ENCODE measurements around the gene METTL27. TPM values are rescaled to one million over a fixed set of nuclear protein-coding genes. Genes with fewer than 3 reads are reported as not detected.
"Not testable (repeated sequence)": the region's sequence is repeated elsewhere in the genome, so short reads cannot be mapped to it uniquely, and the experiment has no call there.

Gene METTL27
- total RNA-seq, 5 donors from 2014 or later (not counting 1 experiment from before 2014, with no cell fraction given): 0.45 to 7.2 (median 1.8) TPM

GRCh38 chr7:73791170-73791690, 51.1 kb downstream of the METTL27 start:
- POLR2A ChIA-PET; H3K27ac ChIP-seq (ENCODE audit: low read length); H3K4me3 Mint-ChIP-seq; H3K36me3 ChIP-seq (ENCODE audit: control insufficient read depth in 2 of 2, extremely low read depth in 1 of 2, insufficient read depth in 1 of 2, low read length in 1 of 2); H3K4me1 ChIP-seq (ENCODE audit: control insufficient read depth in 1 of 2, extremely low read depth in 1 of 2, insufficient read depth in 2 of 2, low read length in 2 of 2); H3K9me3 Mint-ChIP-seq; H3K36me3 Mint-ChIP-seq; H3K27ac Mint-ChIP-seq; H3K9me3 ChIP-seq; H3K4me1 Mint-ChIP-seq; CTCF ChIA-PET; ATAC-seq (replicated peaks in 1 of 4); DNase-seq; H3K4me3 ChIP-seq (ENCODE audit: control insufficient read depth in 1 of 2, extremely low read depth in 1 of 2, low read length in 1 of 2): not testable (repeated sequence)
- H3K27me3 Mint-ChIP-seq: peaks cover 16 to 19% of the 10 kb centered on the region in 2 donors
- peaks cover 0 to 25% of the 10 kb centered on the region in 2 experiments for H3K27me3 ChIP-seq (replicated peaks in 1 of 2; ENCODE audit: control insufficient read depth in 2 of 2, extremely low read depth in 1 of 2, insufficient read depth in 2 of 2, low read length in 1 of 2)
- 80% methylated on average over 5 of the region's 7 CpGs for WGBS (ENCODE audit: insufficient coverage)

- Histone ChIP-seq H3K4me3 (ENCODE audit: control insufficient read depth in 1 of 2, extremely low read depth in 1 of 2, low read length in 1 of 2) (no peak overlapping the region), H3K9me3 (no peaks in the 10 kb centered on the region), H3K27me3 (replicated peaks in 1 of 2; ENCODE audit: control insufficient read depth in 2 of 2, extremely low read depth in 1 of 2, insufficient read depth in 2 of 2, low read length in 1 of 2) (peaks cover 0 to 22% of the 10 kb centered on the region in 2 experiments), H3K4me1 (ENCODE audit: control insufficient read depth in 1 of 2, extremely low read depth in 1 of 2, insufficient read depth in 2 of 2, low read length in 2 of 2) (no peaks in the 10 kb centered on the region), H3K27ac (ENCODE audit: low read length) (no peak overlapping the region), H3K36me3 (ENCODE audit: control insufficient read depth in 2 of 2, extremely low read depth in 1 of 2, insufficient read depth in 1 of 2, low read length in 1 of 2) (no peaks in the 10 kb centered on the region)
- Mint-ChIP-seq H3K4me3 (no peak overlapping the region), H3K27ac (no peak overlapping the region), H3K4me1 (no peaks in the 10 kb centered on the region), H3K36me3 (no peaks in the 10 kb centered on the region), H3K27me3 (peaks cover 10% of the 10 kb centered on the region in 2 donors), H3K9me3 (peaks cover 0 to 2% (median 0%) of the 10 kb centered on the region in 3 donors)
- WGBS (ENCODE audit: insufficient coverage): no CpG with 5 or more reads among the region's 4 CpGs
- no peak for DNase-seq
- ChIA-PET CTCF (no interaction called here), POLR2A (no interaction called here)
- no peak for ATAC-seq (replicated peaks in 1 of 4)
These were observed 53.3 kb downstream of the METTL27 start for GRCh38 chr7:73789051-73789450.

- ATAC-seq (replicated peaks in 1 of 4); H3K27ac ChIP-seq (ENCODE audit: low read length); POLR2A ChIA-PET; H3K36me3 Mint-ChIP-seq; H3K4me1 Mint-ChIP-seq; H3K36me3 ChIP-seq (ENCODE audit: control insufficient read depth in 2 of 2, extremely low read depth in 1 of 2, insufficient read depth in 1 of 2, low read length in 1 of 2); H3K27ac Mint-ChIP-seq; CTCF ChIA-PET; DNase-seq; H3K4me1 ChIP-seq (ENCODE audit: control insufficient read depth in 1 of 2, extremely low read depth in 1 of 2, insufficient read depth in 2 of 2, low read length in 2 of 2); H3K9me3 ChIP-seq; H3K4me3 Mint-ChIP-seq; H3K4me3 ChIP-seq (ENCODE audit: control insufficient read depth in 1 of 2, extremely low read depth in 1 of 2, low read length in 1 of 2); H3K9me3 Mint-ChIP-seq: not testable (repeated sequence)
- peaks cover 10% of the 10 kb centered on the region in 2 donors for H3K27me3 Mint-ChIP-seq
- no CpG with 5 or more reads among the region's 1 CpG for WGBS (ENCODE audit: insufficient coverage)
- peaks cover 0 to 16% of the 10 kb centered on the region in 2 experiments for H3K27me3 ChIP-seq (replicated peaks in 1 of 2; ENCODE audit: control insufficient read depth in 2 of 2, extremely low read depth in 1 of 2, insufficient read depth in 2 of 2, low read length in 1 of 2)
These were observed 54.6 kb downstream of the METTL27 start for GRCh38 chr7:73787786-73788048.

GRCh38 chr7:73786588-73786987, 55.7 kb downstream of the METTL27 start:
- Mint-ChIP-seq H3K27ac (no peak overlapping the region), H3K4me1 (no peaks in the 10 kb centered on the region), H3K36me3 (no peaks in the 10 kb centered on the region), H3K27me3 (peaks cover 4 to 5% of the 10 kb centered on the region in 2 donors), H3K9me3 (peaks cover 0 to 2% (median 0%) of the 10 kb centered on the region in 3 donors), H3K4me3 (no peak overlapping the region)
- ChIA-PET CTCF (no interaction called here), POLR2A (no interaction called here)
- no peak overlapping the region for H3K4me3 ChIP-seq (ENCODE audit: control insufficient read depth in 1 of 2, extremely low read depth in 1 of 2, low read length in 1 of 2)
- WGBS (ENCODE audit: insufficient coverage): no CpG with 5 or more reads among the region's 1 CpG
- no peaks in the 10 kb centered on the region for H3K9me3 ChIP-seq
- peaks cover 0 to 10% of the 10 kb centered on the region in 2 experiments for H3K27me3 ChIP-seq (replicated peaks in 1 of 2; ENCODE audit: control insufficient read depth in 2 of 2, extremely low read depth in 1 of 2, insufficient read depth in 2 of 2, low read length in 1 of 2)
- no peaks in the 10 kb centered on the region for H3K4me1 ChIP-seq (ENCODE audit: control insufficient read depth in 1 of 2, extremely low read depth in 1 of 2, insufficient read depth in 2 of 2, low read length in 2 of 2)
- H3K27ac ChIP-seq (ENCODE audit: low read length): no peak overlapping the region
- H3K36me3 ChIP-seq (ENCODE audit: control insufficient read depth in 2 of 2, extremely low read depth in 1 of 2, insufficient read depth in 1 of 2, low read length in 1 of 2): no peaks in the 10 kb centered on the region
- ATAC-seq (replicated peaks in 1 of 4) (no peak), DNase-seq (no peak)

Other genes with a start within 250 kb of the METTL27 start
- under 1 TPM in 3 of 5 donors, not detected in 2; 0.30 to 0.95 (median 0.58) TPM for gene MLXIPL, start 218.0 kb downstream of the METTL27 start, total RNA-seq
- gene VPS37D, start 174.7 kb downstream of the METTL27 start, total RNA-seq: 1 to 10 TPM in 1 of 5 donors, under 1 TPM in 4; 0.36 to 1.1 (median 0.57) TPM
- gene DNAJC30, start 159.1 kb downstream of the METTL27 start, total RNA-seq: 10 to 100 TPM in 4 of 5 donors, 1 to 10 TPM in 1; 9.1 to 16.4 (median 14.7) TPM
- 10 to 100 TPM; 66.9 to 90.0 (median 71.2) TPM for gene BUD23, start 158.9 kb downstream of the METTL27 start, total RNA-seq
- gene STX1A, start 122.8 kb downstream of the METTL27 start, total RNA-seq: 10 to 100 TPM in 4 of 5 donors, 1 to 10 TPM in 1; 7.7 to 18.1 (median 13.0) TPM
- gene ABHD11, start 103.7 kb downstream of the METTL27 start, total RNA-seq: 10 to 100 TPM; 14.5 to 24.3 (median 18.8) TPM
- under 1 TPM in 2 of 5 donors, not detected in 3; 0.26 to 0.50 TPM for gene CLDN3, start 72.2 kb downstream of the METTL27 start, total RNA-seq
- gene CLDN4, start 11.5 kb downstream of the METTL27 start, total RNA-seq: 1 to 10 TPM in 1 of 5 donors, under 1 TPM in 2, not detected in 2; 0.53 to 1.3 (median 0.79) TPM
- not detected for gene TMEM270, start 18.6 kb upstream of the METTL27 start, total RNA-seq
- under 1 TPM in 3 of 5 donors, not detected in 2; 0.22 to 0.56 (median 0.44) TPM for gene ELN, start 185.7 kb upstream of the METTL27 start, total RNA-seq
- gene LIMK1, start 241.3 kb upstream of the METTL27 start, total RNA-seq: 10 to 100 TPM; 13.5 to 24.9 (median 18.4) TPM

All from T-cell (primary cell).